Middle frontal gyrus (tissue), 1 donor: ENCODE measurements around the gene TMEM80.

Experiments
- DNase-seq: peaks from one replicate; pipeline ENCODE4 v3.0.0-alpha.2; 2015; ENCODE audit warnings: low spot score; ENCODE audit errors: extremely low spot score

Gene TMEM80

DNA sequence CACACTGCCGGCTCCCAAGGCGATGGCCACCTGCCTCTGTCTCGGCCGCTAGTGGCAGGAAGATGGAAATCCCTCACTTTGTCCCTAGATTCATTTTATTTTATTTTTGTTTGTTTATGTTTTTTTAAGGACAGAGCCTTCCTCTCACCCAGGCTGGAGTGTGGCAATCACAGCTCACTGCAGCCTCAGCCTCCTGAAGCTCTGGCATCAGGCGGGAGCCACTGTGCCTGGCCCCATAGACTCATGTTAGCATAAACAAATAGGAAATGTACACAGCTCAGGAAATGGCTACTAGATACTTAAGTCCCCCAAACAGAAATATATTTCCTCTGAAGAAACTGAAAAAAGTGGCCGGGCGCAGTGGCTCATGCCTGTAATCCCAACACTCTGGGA, 3.5 kb downstream of the TMEM80 start:
- DNase-seq, result no peak

DNA sequence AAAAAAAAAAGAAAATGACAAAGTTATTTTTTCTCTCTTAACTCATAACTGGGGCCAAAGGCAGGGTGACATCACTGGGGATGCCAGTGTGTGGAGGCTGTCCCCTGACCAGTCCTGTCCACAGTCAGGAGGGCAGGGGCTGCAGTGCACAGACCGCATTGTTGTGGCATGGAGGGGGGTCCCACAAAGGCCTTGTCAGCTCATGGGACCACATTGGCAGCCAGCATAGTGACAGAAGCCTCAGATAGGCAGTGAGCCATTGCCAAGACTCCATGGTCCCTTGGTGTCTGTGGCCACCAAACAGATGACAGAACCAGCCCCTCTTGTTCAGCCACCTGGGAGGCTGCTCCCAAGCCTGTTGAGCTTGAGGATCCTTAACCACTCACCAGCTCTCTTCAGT, 4.1 kb downstream of the TMEM80 start:
- DNase-seq, result no peak

DNA sequence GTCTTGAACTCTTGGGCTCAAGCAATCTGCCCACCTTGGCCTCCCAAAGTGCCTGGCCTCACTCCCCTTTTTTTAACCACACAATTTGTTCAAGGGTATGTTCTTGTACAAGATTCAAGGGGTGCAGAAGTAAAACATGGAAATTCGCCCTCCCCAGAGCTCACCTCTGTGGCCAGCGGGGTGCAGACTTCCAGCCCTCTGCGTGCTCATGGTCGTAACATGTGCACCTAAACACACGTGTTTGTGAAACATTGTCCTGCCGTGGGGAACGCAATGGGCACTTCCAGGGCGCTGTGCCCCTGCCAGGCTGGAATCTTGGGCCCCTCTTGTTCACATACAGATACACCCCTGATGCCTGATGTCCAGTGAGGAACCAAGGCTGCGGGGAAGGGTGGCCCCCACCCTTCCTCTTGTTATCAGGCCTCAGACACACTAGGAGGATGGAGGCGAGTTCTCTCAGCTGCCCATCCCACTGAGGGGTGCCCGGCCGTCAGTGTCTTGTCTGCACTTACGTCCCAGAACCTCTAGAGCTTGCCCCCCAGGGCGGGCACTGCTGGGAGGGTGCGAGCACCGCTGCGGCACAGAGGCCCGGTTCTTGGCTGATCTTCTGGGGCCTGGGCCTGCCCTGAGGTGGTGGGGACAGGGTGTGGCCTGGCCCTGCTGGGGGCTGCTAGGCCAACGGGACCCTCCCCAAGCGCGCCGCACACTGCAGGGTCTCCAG, 6.3 kb downstream of the TMEM80 start:
- DNase-seq, result no peak

DNA sequence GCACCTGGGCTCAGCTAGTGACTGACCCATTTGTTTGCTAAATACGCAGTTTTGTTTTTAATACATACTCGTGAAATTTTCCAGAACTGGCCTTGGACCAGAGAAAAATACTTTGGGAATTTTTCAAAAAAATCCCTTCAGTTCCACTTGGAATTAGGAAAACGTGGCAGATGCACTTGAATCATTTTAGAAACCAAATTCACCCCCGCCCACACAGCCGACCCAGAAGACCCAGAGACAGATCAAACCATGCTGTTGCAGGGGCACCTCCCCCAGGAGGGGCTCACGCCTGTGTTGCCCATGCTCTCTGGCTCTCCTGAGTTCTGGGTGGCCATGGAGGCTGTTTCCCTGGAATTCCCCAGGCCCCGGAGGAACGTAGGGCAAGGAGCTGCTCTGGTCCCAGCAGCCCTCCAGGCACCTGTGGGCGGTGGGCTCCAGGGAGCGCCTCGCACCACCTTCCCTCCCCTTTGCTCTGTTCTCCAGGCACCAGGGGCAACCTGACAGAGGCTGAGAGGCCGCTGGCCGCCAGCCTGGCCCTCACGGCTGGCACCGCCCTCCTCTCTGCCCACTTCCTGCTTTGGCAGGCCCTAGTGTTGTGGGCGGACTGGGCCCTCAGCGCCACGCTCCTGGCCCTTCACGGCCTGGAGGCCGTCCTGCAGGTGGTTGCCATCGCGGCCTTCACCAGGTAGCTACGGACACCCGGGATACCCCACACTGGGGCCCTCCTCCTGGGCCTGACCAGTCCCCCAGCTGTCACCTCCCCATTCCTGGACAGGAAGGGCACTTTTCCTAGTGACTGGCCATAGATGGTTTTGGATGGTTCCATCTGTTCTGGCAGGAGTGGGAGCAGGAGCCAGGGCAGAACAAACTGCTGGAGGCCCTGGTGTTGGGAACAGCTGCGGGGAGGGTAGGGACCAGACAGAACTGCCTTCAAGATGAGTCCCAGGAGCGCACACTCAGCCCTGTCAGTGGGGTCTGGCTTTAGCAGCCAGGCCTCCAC, 7.1 kb downstream of the TMEM80 start:
- no peak for DNase-seq

DNA sequence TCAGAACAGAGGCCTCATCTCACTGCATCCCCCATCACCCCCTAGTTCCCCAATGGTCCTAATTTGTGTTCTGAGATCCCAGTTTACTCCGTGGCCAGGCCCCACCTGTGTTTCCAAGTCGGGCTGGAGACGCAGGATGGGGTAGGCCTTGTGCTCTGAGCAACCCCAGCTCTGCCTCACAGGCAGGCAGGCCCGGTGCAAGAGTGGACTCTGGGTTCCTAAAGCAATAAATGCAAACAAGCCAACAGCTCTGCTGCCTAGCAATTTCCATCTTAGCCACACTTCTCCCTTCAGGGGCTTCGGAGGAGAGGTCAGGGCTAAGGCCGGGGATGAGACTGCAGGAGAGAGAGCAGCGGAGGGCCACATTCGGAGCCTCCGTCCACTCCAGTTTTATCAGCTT, 7.9 kb downstream of the TMEM80 start:
- DNase-seq, result no peak

DNA sequence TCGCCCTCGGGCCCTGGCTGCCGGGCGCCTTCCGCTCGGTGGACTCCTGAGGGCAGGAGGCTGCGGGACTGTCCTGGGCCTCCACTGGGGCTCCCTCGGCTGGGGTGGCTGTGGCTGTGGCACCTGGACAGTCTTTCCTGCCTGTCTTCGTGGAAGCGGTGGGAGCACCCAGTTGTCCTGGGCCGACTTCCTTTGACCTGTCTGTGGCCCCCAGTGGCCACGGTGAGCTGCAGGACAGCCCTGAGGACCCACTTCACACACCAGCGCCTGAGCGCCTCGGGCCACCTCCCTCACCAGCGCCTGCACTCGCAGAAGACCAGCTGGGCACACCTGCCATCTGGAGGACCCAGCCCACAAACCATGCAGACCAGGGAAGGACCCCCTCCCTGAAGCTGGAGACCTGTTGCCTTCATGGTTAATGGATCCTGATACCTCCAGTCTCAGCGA, 8.6 kb downstream of the TMEM80 start:
- no peak for DNase-seq

DNA sequence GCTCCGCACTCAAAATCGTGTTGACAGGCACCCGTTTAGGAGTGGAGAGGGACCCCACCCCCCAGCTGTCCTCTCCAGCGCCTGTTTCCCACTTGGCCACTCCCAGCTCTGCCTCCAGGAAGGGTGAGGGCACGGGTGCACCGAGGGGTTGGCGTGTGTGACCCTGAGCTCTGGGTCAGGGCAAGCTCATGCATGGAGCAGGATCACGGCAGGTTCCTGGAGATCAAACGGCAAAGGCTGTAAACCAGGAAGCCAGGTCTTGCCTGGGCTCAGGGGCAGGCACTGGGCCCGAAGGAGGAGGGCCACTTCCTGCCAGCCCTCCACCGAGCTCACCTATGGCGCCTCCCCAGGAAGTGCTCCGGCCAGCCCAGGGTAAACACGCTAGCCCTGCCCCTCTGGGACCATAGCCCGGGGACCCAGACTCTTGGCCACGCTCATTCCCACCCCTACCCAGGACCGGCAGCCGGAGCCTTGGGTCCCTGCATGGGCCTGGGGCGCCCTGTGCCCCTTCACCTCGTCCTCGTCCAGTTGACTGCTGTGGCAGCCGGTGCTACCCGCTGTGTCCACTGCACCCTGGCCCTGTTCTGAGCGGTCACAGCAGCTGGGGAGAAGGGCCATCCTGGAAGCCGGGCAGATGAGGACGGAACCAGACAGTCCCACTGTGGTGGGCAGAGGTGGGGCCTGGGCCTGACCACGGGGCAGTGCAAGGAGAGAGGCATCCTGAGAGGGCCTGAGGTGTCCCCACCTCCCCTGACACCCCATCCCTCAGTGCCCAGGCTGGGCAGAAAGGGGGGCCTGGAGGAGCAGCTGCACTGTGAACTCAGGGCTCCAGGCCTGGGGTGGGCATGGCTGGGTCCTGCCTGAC, 9.4 kb downstream of the TMEM80 start:
- no peak for DNase-seq

DNA sequence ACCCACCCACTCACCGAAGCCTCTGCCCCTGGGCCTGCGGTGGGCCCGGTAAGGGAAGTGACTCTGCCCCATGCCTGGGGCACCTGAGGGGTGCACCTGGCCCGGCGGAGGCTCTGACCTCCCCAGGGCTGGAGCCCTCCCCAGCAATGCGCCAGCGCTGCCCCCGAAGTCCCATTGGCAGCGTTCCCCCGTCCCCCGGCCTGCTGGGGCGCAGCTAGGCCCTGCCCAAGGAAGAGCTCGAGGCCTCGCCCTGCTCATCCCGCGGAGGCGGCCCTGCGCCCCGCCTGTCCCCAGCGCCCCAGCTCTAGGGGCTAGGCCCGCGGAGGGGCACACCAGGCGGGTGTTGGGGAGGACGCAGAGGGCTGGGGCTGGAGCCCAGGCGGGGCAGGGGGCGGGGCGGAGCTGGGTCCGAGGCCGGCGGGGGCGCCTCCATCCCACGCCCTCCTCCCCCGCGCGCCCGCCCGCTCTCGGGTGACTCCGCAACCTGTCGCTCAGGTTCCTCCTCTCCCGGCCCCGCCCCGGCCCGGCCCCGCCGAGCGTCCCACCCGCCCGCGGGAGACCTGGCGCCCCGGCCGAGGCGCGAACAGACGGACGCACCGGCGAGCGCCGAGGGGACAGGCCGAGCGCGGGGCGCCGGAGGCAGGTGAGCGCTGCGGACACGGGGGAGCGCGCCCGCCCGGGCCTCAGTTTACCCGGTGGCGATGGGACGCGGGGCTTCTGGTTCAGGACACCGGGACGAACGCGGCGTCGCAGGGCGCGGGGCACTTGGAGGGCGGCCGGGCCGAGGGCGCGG, 10.2 kb downstream of the TMEM80 start, which contains the start of gene EPS8L2:
Gene EPS8L2, plus strand, starts transcription at position 586 of the 793 bp plus-strand sequence. CDS start 3,177 bp downstream, outside the sequence.
- DNase-seq, result no peak

DNA sequence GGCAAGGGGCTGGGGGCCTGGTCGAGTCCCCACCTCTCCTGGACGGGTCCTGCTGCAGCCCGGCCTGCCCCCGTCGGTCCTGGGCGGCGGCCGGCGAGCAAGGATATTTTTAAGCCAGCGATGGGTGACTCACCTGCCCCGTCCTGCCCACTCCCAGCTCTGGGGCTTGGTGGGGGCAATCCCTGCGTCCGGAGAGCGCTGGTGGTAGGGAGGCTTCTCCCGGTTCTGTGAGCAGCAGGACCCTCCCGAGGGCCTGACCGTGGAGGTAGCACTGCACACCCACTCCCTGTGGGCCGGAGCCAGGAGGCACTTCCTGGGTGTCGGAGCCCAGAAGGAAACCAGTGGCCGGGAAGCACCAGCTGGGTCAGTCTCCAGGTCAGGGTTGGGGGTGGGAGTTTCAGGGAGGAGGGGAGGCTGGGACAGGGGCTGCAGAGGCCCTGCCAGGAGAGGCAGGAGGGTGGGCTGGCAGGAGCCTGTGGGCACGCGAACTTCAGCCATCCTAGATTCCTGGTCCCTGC, 10.9 kb downstream of the TMEM80 start:
- no peak for DNase-seq

DNA sequence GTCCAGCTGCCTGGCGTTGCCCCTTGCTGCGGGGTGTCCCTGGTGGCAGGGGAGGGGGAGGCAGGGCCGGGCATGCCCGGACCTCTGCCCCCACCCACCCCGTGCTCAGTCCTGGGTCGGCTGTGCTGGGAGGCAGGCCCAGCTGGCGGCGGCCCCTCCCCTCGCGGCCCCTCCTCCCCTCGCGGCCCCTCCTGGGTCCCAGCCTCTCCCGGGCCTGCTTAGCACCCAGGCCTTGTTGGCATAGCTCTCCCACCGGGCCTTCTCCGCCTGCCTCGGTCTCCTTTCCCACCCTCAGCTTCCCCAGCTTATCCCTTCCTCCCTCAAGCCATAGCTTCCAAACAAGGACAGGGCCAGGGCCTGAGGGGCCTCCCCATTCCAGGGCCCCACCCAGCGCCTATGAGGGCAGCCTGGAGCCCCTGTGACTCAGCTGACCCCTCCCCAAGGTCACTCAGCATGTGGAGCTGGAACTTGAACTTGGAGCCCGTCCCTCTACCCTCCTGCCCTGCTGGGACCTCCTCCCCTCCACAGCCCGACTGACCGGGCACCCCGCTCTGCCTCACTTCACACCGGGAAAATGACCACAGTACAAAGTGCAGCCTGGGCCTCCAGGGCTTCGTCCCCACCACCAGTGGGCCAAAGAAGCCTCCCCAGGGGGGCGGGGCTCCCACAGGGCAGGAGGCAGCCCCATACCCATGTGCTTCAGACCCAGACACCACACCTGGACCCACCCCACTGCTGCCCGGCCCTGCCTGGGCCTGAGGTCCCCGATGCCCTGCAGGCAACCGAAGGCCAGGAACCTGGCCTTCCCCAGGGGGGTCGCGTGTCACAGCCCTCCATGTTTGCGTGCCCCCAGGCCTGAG, 11.6 kb downstream of the TMEM80 start:
- DNase-seq, result no peak

DNA sequence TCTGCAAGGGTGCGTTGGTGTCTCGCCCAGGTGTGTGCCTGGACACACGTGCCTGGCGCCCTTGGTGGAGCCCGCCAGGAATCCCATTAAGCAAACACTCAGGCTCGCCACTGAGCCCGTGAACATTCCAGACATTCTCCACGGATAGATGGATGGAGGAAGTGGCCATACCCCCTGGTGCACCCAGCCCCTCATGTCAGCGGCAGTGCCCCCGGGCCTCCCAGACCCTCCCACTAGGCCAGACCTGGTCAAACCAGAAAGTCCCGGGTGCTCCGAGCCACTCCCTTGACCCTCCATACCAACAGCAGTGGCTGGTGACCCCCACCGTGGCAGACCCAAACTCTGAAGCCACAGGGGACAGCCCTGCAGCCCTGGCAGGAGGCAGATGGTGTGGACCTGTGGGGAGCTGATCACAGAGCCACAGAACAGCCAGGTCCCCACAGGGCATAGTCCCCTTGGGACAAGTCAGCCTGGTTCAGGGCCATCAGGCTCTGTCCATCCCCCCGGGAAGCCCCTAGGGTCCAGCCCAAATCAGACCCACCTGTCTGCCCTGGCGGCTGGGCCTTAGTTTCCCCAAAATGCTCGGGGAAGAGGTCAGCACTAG, 12.3 kb downstream of the TMEM80 start:
- DNase-seq, result no peak

DNA sequence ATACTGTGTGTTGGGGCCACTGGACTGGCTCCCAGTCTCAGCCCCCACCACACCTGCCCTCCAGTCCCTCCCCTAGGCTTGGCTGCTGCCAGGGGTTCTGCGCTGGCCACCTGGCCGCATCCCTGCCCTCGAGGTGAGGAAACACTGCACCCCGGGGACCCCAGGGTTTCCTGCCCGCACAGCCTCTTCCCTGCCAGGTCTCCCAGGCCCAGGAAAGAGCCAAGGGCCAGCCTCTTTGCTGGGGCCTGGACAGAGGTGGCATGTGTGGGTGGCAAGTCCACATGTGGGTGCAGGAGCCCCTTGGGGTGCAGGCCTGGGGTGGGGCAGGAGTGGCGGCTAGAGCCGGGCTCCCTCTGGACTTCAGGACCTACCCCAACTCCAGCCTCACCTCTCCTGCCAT, 12.9 kb downstream of the TMEM80 start:
- no peak for DNase-seq

DNA sequence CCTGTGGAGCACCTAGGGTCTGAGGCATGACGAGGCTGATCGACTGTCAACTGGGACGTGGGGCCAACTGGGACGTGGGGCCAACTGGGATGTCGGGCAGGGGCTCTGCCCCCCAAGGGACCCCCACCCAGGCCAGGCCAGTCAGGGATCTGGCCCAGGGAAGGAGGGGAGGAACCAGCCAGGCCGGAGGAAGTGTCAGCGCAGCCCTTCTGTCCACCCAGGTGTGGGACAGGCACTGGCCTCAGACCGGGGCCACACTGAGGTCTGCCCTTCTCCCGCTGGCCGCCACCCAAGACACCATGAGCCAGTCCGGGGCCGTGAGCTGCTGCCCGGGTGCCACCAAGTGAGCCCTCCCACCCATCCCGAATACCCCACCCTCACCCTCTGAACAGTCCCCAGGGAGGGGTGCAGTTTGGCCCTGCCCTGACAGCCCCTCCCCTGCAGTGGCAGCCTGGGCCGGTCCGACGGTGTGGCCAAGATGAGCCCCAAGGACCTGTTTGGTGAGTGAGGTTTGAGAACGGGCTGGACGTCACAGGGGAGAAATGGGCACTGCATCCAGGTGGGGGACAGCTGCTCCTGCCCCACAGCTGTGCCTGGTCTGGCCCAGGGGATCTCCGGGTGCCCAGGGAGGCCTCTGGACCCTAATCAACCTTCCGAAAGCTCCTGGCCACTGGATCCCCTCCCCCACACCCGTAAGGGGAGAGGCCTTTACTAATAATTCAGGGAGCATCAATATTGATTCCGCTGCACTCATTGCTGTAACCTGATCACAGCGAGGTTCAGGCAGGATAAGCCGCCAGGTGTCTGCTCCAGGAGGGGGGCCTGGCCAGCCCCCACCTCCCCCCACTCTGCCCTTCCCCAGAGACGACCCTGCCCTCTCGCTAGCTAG, 13.7 kb downstream of the TMEM80 start:
- DNase-seq, result no peak

DNA sequence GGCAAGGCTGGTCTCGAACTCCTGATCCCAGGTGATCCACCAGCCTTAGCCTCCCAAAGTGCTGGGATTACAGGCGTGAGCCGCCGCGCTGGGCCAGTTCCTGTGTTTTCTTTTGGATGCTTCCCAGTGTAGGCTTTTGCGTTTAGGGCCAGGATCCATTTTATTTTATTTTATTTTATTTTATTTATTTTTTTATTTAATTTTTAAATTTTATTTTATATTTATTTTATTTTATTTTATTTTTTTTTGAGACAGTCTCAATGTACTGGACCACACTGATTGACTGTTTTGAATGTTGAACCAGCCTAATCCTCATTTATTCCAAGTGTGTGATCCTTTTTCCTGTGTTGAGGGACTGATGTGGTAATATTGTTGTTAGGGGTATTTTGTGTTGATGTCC, 18.8 kb downstream of the TMEM80 start:
- no peak for DNase-seq

DNA sequence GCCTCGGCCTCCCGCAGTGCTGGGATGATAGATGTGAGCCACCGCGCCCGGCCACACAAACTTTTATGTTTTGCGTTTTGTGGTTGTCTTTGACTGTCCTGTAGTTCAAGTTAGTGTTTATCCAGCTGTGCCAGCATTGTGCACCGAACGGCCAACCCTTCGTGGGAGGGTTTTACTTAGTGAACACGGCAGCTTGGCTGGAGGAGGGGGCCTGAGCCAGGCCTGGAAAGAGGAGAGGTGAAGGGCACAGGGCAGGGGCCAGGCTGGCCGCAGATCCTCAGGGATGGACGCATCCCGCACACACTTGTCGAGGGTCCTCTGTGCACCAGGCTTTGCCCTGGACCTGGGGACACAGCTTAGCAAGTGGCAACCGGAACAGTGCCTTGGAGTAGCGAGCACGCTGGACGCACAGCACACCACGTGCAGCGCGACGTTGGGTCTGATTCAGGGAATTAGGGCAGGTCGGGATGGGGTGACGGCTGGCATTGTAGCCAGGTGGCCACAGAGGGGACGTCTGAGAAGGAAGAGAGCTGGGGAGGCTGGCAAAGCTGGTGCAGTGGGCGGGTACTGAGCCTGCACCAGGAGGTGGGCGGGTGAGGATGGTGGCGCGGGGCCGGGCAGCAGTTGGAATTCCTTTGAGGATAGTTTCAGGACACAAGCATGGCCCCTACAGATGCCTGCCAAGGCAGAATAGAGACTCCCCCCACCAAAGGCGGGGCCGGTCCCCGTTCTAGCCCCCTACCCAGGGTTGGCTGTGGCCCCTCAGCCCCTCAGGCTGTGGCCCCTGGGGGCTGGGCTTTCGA, 23.8 kb downstream of the TMEM80 start:
- DNase-seq, result no peak

DNA sequence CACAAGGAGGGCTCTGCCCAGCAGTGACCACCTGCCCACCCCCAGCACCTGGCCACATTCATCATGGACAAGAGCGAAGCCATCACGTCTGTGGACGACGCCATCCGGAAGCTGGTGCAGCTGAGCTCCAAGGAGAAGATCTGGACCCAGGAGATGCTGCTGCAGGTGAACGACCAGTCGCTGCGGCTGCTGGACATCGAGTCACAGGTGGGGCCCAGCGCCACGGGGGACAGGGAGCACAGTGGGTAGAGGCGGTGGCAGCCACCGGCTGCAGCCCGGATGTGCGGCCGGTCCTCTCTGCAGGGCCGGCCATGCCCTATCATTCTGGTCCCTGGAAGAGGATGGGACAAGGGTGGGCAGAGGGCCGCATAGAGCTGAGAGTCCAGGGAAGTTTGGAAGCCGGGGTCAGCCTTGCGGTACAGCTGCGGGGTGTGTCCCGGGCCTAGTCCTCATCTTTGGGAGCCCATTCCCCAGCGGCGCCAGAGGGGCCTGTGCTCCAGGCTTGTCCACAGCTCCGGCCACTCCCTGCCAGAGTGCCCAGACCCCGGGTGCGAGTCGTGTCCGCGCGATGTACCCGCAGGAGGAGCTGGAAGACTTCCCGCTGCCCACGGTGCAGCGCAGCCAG, 24.5 kb downstream of the TMEM80 start:
- no peak for DNase-seq
